DMS 273 treated with DMSO at 0.1 percent for 48 hours (cell line): ENCODE results near the gene CNEP1R1.
A peak's percentile ranks its signal among the peaks of the same experiment; 100 is the strongest.
"Not testable (repeated sequence)": the region's sequence is repeated elsewhere in the genome, so short reads cannot be mapped to it uniquely, and the experiment has no call there.

Experiments used
- DNase-seq: peaks from one replicate; lab custom pipeline; 2025; lab: John Stamatoyannopoulos, UW

Gene CNEP1R1

GRCh38 chr16:50024684-50025536 lies at the start of gene CNEP1R1:
CNEP1R1 (plus strand) TSS chr16:50025225; CDS start chr16:50025316, 91 bp downstream.
- peak; percentile 96 for DNase-seq

GRCh38 chr16:49977427-49977826 lies 47.6 kb upstream of the CNEP1R1 start:
- no peak for DNase-seq

- no peak for DNase-seq
Observed at GRCh38 chr16:49978569-49979326, 46.3 kb upstream of the CNEP1R1 start.

GRCh38 chr16:49980166-49980565 lies 44.9 kb upstream of the CNEP1R1 start:
- DNase-seq, result no peak

GRCh38 chr16:49986351-49987124 lies 38.5 kb upstream of the CNEP1R1 start:
- DNase-seq, result peak; percentile 59

GRCh38 chr16:49987381-49987780 lies 37.6 kb upstream of the CNEP1R1 start:
- no peak for DNase-seq

GRCh38 chr16:49992825-49993224 lies 32.2 kb upstream of the CNEP1R1 start:
- no peak for DNase-seq

- DNase-seq, result no peak
Observed at GRCh38 chr16:49993579-49993978, 31.4 kb upstream of the CNEP1R1 start.

- DNase-seq, result peak; percentile 38
Observed at GRCh38 chr16:49994006-49994405, 31.0 kb upstream of the CNEP1R1 start.

- no peak for DNase-seq
Observed at GRCh38 chr16:49995720-49996119, 29.3 kb upstream of the CNEP1R1 start.

- DNase-seq, result no peak
Observed at GRCh38 chr16:49997721-49998251, 27.2 kb upstream of the CNEP1R1 start.

GRCh38 chr16:49998991-49999390 lies 26.0 kb upstream of the CNEP1R1 start:
- DNase-seq, result no peak

GRCh38 chr16:50001144-50001543 lies 23.9 kb upstream of the CNEP1R1 start:
- no peak for DNase-seq

GRCh38 chr16:50002190-50002589 lies 22.8 kb upstream of the CNEP1R1 start:
- no peak for DNase-seq

GRCh38 chr16:50004239-50004638 lies 20.8 kb upstream of the CNEP1R1 start:
- DNase-seq, result no peak

GRCh38 chr16:50006964-50007363 lies 18.1 kb upstream of the CNEP1R1 start:
- no peak for DNase-seq

GRCh38 chr16:50007744-50008143 lies 17.3 kb upstream of the CNEP1R1 start:
- DNase-seq, result no peak

GRCh38 chr16:50010212-50010611 lies 14.8 kb upstream of the CNEP1R1 start:
- DNase-seq, result no peak

- DNase-seq, result no peak
Observed at GRCh38 chr16:50011707-50012106, 13.3 kb upstream of the CNEP1R1 start.

- no peak for DNase-seq
Observed at GRCh38 chr16:50012182-50012581, 12.8 kb upstream of the CNEP1R1 start.

GRCh38 chr16:50014211-50014610 lies 10.8 kb upstream of the CNEP1R1 start:
- not testable (repeated sequence) for DNase-seq

- DNase-seq, result no peak
Observed at GRCh38 chr16:50015631-50016030, 9.4 kb upstream of the CNEP1R1 start.
